ENCODE results near the gene TAF11.
"Not testable (repeated sequence)": the region's sequence is repeated elsewhere in the genome, so short reads cannot be mapped to it uniquely, and the experiment has no call there.

- not testable (repeated sequence) for TF ChIP-seq CTCF, POLR2A (IDR thresholded peaks at IDR 0.05)
Observed at GRCh38 chr6:34884073-34884472, 3.8 kb downstream of the TAF11 start.
